GM12878 (cell line): Measurements from ENCODE around the gene CETP.

Experiments used
- CTCF ChIP-seq, 3 experiments: IDR thresholded peaks in 2 of 3; conservative IDR thresholded peaks in 1 of 3; 2 replicates each; pipeline ENCODE4 v1.5.1; 2011; ENCODE audit warnings: low read depth in 3 of 3, low read length in 3 of 3, mild to moderate bottlenecking in 3 of 3, control low read depth in 2 of 3, moderate library complexity in 2 of 3, inconsistent platforms in 1 of 3, mixed read lengths in 1 of 3; ENCODE audit not compliant: control insufficient read depth in 2 of 3, insufficient read depth in 1 of 3; ENCODE audit errors: extremely low read depth in 1 of 3
- EGR1 ChIP-seq, 2 experiments: IDR thresholded peaks; 1 replicate in 1 of 2; 2 replicates in 1 of 2; pipeline ENCODE4 v1.6.1; 2011 to 2012; ENCODE audit warnings: low read depth in 2 of 2, low read length in 2 of 2, borderline replicate concordance in 1 of 2, mild to moderate bottlenecking in 1 of 2, moderate library complexity in 1 of 2
- EP300 ChIP-seq, 2 experiments: fragments of 150-350 bp in 1 of 2; IDR thresholded peaks; 2 replicates each; pipeline ENCODE4 v1.6.1; 2011 to 2012; ENCODE audit warnings: low read depth in 2 of 2, low read length in 2 of 2, borderline replicate concordance in 1 of 2, improper control_type of control experiment in 1 of 2, inconsistent platforms in 1 of 2; ENCODE audit not compliant: control insufficient read depth in 1 of 2
- KAT2A ChIP-seq: conservative IDR thresholded peaks from 2 replicates; pipeline ENCODE4 v1.6.1; 2011; ENCODE audit warnings: low read depth, low read length; ENCODE audit not compliant: control insufficient read depth
- MXI1 ChIP-seq: fragments of 150-350 bp; IDR thresholded peaks from 2 replicates; pipeline ENCODE4 v1.6.1; 2011; ENCODE audit warnings: low read depth, mild to moderate bottlenecking, inconsistent platforms, low read length, improper control_type of control experiment
- RFX5 ChIP-seq: IDR thresholded peaks from 2 replicates; pipeline ENCODE4 v1.6.1; 2011; ENCODE audit warnings: low read depth, low read length, improper control_type of control experiment
- SIX5 ChIP-seq: IDR thresholded peaks from 2 replicates; pipeline ENCODE4 v1.6.1; 2011; ENCODE audit warnings: mild to moderate bottlenecking, low read depth, low read length, moderate library complexity; ENCODE audit not compliant: severe bottlenecking
- SPI1 ChIP-seq: IDR thresholded peaks from 2 replicates; pipeline ENCODE4 v1.6.1; 2011; ENCODE audit warnings: low read depth, mild to moderate bottlenecking, low read length, moderate library complexity, borderline replicate concordance; ENCODE audit not compliant: insufficient read depth
- YY1 ChIP-seq: IDR thresholded peaks from 2 replicates; pipeline ENCODE4 v1.6.1; 2011; ENCODE audit warnings: low read depth, mild to moderate bottlenecking, low read length
- ZNF274 ChIP-seq: IDR thresholded peaks from one replicate; pipeline ENCODE4 v1.8.0; 2011; ENCODE audit not compliant: insufficient read length, insufficient read depth
- TF ChIP-seq, protein P1 (sequence below): IDR thresholded peaks from 2 replicates; pipeline ENCODE4 v1.6.1; 2012; ENCODE audit warnings: mild to moderate bottlenecking, low read depth, low read length

- TF ChIP-seq YY1 (no peak), CTCF (IDR thresholded peaks at IDR 0.05 in 2 of 3, conservative IDR thresholded peaks at IDR 0.05 in 1 of 3; ENCODE audit: control insufficient read depth in 2 of 3, extremely low read depth in 1 of 3, insufficient read depth in 1 of 3, low read depth in 3 of 3, low read length in 3 of 3) (no peak), EP300 (IDR thresholded peaks at IDR 0.05; ENCODE audit: borderline replicate concordance in 1 of 2, control insufficient read depth in 1 of 2, low read depth in 2 of 2, low read length in 2 of 2) (no peak), RFX5 (no peak), EGR1 (IDR thresholded peaks at IDR 0.05; ENCODE audit: borderline replicate concordance in 1 of 2, low read depth in 2 of 2, low read length in 2 of 2) (no peak), MXI1 (no peak), ZNF274 (no peak), KAT2A (no peak), SIX5 (no peak), SPI1 (no peak)
- TF ChIP-seq, protein P1, sequence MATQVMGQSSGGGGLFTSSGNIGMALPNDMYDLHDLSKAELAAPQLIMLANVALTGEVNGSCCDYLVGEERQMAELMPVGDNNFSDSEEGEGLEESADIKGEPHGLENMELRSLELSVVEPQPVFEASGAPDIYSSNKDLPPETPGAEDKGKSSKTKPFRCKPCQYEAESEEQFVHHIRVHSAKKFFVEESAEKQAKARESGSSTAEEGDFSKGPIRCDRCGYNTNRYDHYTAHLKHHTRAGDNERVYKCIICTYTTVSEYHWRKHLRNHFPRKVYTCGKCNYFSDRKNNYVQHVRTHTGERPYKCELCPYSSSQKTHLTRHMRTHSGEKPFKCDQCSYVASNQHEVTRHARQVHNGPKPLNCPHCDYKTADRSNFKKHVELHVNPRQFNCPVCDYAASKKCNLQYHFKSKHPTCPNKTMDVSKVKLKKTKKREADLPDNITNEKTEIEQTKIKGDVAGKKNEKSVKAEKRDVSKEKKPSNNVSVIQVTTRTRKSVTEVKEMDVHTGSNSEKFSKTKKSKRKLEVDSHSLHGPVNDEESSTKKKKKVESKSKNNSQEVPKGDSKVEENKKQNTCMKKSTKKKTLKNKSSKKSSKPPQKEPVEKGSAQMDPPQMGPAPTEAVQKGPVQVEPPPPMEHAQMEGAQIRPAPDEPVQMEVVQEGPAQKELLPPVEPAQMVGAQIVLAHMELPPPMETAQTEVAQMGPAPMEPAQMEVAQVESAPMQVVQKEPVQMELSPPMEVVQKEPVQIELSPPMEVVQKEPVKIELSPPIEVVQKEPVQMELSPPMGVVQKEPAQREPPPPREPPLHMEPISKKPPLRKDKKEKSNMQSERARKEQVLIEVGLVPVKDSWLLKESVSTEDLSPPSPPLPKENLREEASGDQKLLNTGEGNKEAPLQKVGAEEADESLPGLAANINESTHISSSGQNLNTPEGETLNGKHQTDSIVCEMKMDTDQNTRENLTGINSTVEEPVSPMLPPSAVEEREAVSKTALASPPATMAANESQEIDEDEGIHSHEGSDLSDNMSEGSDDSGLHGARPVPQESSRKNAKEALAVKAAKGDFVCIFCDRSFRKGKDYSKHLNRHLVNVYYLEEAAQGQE: no peak
Observed at GRCh38 chr16:56982695-56983094, 20.9 kb downstream of the CETP start.
